ENCODE measurements around the gene KRT17. TPM values are rescaled to one million over a fixed set of nuclear protein-coding genes. Genes with fewer than 3 reads are reported as not detected.
"Not testable (repeated sequence)": the region's sequence is repeated elsewhere in the genome, so short reads cannot be mapped to it uniquely, and the experiment has no call there.

KRT17 gene
- total RNA-seq, 1 donor from 2014 or later = 512 TPM

GRCh38 chr17:41647038-41647813, 22.9 kb upstream of the KRT17 start:
- H3K9me3 Mint-ChIP-seq = no peaks in the 10 kb centered on the region
- no peak for DNase-seq (ENCODE audit: extremely low spot score, unreplicated experiment)
- TF ChIP-seq, protein P1, sequence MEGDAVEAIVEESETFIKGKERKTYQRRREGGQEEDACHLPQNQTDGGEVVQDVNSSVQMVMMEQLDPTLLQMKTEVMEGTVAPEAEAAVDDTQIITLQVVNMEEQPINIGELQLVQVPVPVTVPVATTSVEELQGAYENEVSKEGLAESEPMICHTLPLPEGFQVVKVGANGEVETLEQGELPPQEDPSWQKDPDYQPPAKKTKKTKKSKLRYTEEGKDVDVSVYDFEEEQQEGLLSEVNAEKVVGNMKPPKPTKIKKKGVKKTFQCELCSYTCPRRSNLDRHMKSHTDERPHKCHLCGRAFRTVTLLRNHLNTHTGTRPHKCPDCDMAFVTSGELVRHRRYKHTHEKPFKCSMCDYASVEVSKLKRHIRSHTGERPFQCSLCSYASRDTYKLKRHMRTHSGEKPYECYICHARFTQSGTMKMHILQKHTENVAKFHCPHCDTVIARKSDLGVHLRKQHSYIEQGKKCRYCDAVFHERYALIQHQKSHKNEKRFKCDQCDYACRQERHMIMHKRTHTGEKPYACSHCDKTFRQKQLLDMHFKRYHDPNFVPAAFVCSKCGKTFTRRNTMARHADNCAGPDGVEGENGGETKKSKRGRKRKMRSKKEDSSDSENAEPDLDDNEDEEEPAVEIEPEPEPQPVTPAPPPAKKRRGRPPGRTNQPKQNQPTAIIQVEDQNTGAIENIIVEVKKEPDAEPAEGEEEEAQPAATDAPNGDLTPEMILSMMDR (conservative IDR thresholded peaks at IDR 0.05) = no peak
- no peaks in the 10 kb centered on the region for H3K27me3 Mint-ChIP-seq
- peak overlapping the region; percentile 93 for H3K27ac Mint-ChIP-seq
- H3K4me1 Mint-ChIP-seq (ENCODE audit: unreplicated experiment) = peaks cover 22% of the 10 kb centered on the region
- H3K4me3 Mint-ChIP-seq = no peak overlapping the region
- H3K36me3 Mint-ChIP-seq = no peaks in the 10 kb centered on the region

GRCh38 chr17:41642252-41643156, 18.1 kb upstream of the KRT17 start:
- Mint-ChIP-seq H3K4me3 (peak overlapping the region; percentile 52), H3K36me3 (no peaks in the 10 kb centered on the region), H3K27me3 (no peaks in the 10 kb centered on the region), H3K27ac (peak overlapping the region; percentile 89), H3K9me3 (no peaks in the 10 kb centered on the region), H3K4me1 (ENCODE audit: unreplicated experiment) (peaks cover 8% of the 10 kb centered on the region)
- no peak for DNase-seq (ENCODE audit: extremely low spot score, unreplicated experiment)
- TF ChIP-seq, protein P1 (conservative IDR thresholded peaks at IDR 0.05) = no peak

DNA sequence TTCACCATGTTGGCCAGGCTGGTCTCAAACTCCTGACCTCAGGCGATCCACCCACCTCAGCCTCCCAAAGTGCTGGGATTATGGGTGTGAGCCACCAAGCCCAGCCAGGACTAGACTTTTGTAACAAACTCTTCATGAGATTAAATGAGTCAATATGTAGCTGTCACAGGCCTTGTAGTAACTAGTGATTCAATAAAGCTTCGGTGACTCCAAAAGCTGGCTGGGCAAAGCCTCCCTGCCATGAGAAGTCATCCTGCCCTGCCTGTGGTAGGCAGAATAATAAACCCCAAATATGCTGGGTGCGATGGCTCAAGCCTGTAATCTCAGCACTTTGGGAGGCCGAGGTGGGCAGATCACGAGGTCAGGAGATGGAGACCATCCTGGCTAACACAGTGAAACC, 16.2 kb upstream of the KRT17 start:
- not testable (repeated sequence) for H3K27ac Mint-ChIP-seq; H3K9me3 Mint-ChIP-seq; H3K27me3 Mint-ChIP-seq; H3K4me1 Mint-ChIP-seq (ENCODE audit: unreplicated experiment); DNase-seq (ENCODE audit: extremely low spot score, unreplicated experiment); H3K4me3 Mint-ChIP-seq; H3K36me3 Mint-ChIP-seq

DNA sequence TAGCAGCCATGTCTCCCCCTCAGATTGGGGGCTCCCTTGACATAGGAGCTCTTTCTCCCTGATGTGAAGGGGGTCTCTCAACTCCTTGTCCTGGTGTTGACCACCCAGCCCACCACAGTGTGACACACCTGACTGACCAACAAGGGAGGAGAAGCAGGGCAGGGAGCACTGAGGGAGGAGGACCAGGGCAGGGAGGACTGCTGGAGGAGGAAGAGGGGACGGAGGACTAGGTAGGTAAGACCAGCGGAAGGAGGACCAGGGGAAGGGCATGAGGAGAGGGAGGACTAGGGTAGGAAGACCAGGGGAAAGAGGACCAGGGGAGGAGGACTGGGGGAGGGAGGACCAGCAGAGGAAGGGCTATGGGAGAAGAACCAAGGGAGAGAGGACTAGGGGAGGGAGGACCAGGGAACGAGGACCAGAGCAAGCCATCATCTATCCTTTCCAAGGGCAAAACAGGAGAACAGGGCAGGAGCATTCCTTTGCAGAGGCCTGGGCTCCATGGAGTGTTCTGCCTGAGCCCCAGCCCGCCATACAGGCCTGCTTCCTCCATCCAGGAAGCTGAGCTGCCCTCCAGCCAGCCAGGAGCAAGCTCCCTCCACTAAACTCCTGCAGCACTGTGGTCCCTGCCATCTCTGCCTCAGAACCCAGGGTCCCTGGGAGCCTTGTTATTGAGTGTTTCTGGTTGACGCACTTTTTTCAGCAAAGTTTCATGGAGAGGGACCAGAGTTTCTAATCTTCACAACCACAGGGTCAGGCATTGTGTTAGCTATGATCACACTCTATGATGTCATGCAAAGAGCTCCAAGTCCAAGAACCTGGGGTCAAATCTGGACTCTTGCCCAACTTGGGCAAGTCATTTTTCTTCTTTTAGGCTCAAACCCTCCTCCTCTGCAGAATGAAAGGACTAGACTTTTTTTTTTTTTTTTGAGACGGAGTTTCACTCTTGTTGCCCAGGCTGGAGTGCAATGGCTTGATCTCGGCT, 15.4 kb upstream of the KRT17 start:
- no peak for DNase-seq (ENCODE audit: extremely low spot score, unreplicated experiment)
- TF ChIP-seq, protein P1 (conservative IDR thresholded peaks at IDR 0.05) = no peak
- no peak overlapping the region for H3K27ac Mint-ChIP-seq
- H3K36me3 Mint-ChIP-seq = no peaks in the 10 kb centered on the region
- H3K27me3 Mint-ChIP-seq = no peaks in the 10 kb centered on the region
- H3K9me3 Mint-ChIP-seq = no peaks in the 10 kb centered on the region
- H3K4me1 Mint-ChIP-seq (ENCODE audit: unreplicated experiment) = peaks cover 10% of the 10 kb centered on the region
- H3K4me3 Mint-ChIP-seq = no peak overlapping the region

DNA sequence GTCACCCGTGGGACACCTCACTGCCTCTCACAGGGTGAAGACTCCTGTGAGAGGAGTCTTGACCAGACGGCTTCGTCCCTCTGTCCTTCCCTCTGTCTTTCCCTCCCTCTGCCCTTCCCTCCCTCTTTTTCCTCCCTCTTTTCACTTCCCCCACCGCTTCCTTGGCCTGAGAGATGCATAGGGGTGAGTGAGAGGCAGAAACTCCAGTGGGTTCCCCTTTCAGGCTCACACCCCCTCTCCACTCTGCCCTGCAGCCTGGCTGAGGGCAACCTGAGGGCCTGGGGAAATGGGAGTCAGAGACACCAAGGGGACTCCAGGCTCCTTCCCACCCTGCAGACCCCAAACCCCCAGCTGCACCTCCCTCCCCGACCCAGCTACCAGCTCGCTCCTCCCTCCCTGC, 14.6 kb upstream of the KRT17 start:
- Mint-ChIP-seq H3K27me3 (no peaks in the 10 kb centered on the region), H3K9me3 (no peaks in the 10 kb centered on the region), H3K4me1 (ENCODE audit: unreplicated experiment) (peaks cover 10% of the 10 kb centered on the region), H3K4me3 (no peak overlapping the region), H3K36me3 (no peaks in the 10 kb centered on the region), H3K27ac (no peak overlapping the region)
- no peak for DNase-seq (ENCODE audit: extremely low spot score, unreplicated experiment)
- TF ChIP-seq, protein P1 (conservative IDR thresholded peaks at IDR 0.05) = no peak
